Measurements from ENCODE around the gene CHP1. TPM values are rescaled to one million over a fixed set of nuclear protein-coding genes. Genes with fewer than 3 reads are reported as not detected.
"Not testable (repeated sequence)": the region's sequence is repeated elsewhere in the genome, so short reads cannot be mapped to it uniquely, and the experiment has no call there.

Gene CHP1
- total RNA-seq, 1 donor from 2014 or later, result 47.9 TPM

GRCh38 chr15:41279535-41280283 is 48.6 kb downstream of the CHP1 start:
- Mint-ChIP-seq H3K9me3 (no peaks in the 10 kb centered on the region), H3K4me1 (peaks cover 19% of the 10 kb centered on the region), H3K36me3 (ENCODE audit: low read depth) (peaks cover 32% of the 10 kb centered on the region), H3K27ac (peak overlapping the region; percentile 56), H3K4me3 (no peak overlapping the region), H3K27me3 (no peaks in the 10 kb centered on the region)
- ChIA-PET POLR2A (no interaction called here), CTCF (no interaction called here)
- no peak for TF ChIP-seq CTCF (IDR thresholded peaks at IDR 0.05)
- intact Hi-C loops (cut with micrococcal nuclease), result loop anchor here (5.0 kb wide), 2 partner anchors 138 to 1828 kb away; partner anchors contain the start of genes RTF1 and UBR1
- no peak for ATAC-seq (ENCODE audit: low read depth)
- no peak for DNase-seq

GRCh38 chr15:41281236-41281635 is 50.2 kb downstream of the CHP1 start:
- Mint-ChIP-seq H3K4me1 (peaks cover 32% of the 10 kb centered on the region), H3K27me3 (no peaks in the 10 kb centered on the region), H3K27ac (peak overlapping the region; percentile 54), H3K9me3 (no peaks in the 10 kb centered on the region), H3K36me3 (ENCODE audit: low read depth) (peaks cover 45% of the 10 kb centered on the region), H3K4me3 (no peak overlapping the region)
- DNase-seq (no peak), ATAC-seq (ENCODE audit: low read depth) (no peak)
- intact Hi-C loops (cut with micrococcal nuclease), result loop anchor here (5.0 kb wide), 2 partner anchors 136 to 1826 kb away; partner anchors contain the start of genes RTF1 and UBR1
- CTCF ChIA-PET, result no interaction called here
- POLR2A ChIA-PET, result interaction anchor here (0.6 kb wide), 1 partner anchor 21 kb away, joined by 6 read pairs; no protein-coding TSS in a partner anchor
- TF ChIP-seq CTCF (IDR thresholded peaks at IDR 0.05), result no peak

GRCh38 chr15:41282436-41282835 is 51.4 kb downstream of the CHP1 start:
- H3K27ac Mint-ChIP-seq, result peak overlapping the region; percentile 94
- ATAC-seq (ENCODE audit: low read depth); CTCF ChIA-PET; H3K27me3 Mint-ChIP-seq; H3K9me3 Mint-ChIP-seq; DNase-seq: not testable (repeated sequence)
- peak overlapping the region; percentile 93 for H3K4me3 Mint-ChIP-seq
- intact Hi-C loops (cut with micrococcal nuclease), result loop anchor here (2.0 to 5.0 kb wide), 3 partner anchors 120 to 1825 kb away; partner anchors contain the start of genes NDUFAF1, RTF1 and UBR1
- POLR2A ChIA-PET, result interaction anchor here (0.6 to 2.6 kb wide), 4 partner anchors 9 to 376 kb away, joined by 3 to 30 read pairs (median 8); partner anchors contain the start of genes CHP1, EXD1, NUSAP1 and OIP5
- H3K4me1 Mint-ChIP-seq, result peaks cover 38% of the 10 kb centered on the region
- H3K36me3 Mint-ChIP-seq (ENCODE audit: low read depth), result peaks cover 50% of the 10 kb centered on the region

- peak; percentile 38 for DNase-seq
- not testable (repeated sequence) for ATAC-seq (ENCODE audit: low read depth)
Observed at GRCh38 chr15:41282980-41283652, 52.0 kb downstream of the CHP1 start.

GRCh38 chr15:41283653-41284426 is 52.8 kb downstream of the CHP1 start:
- POLR2A ChIA-PET, result interaction anchor here (0.6 to 2.6 kb wide), 11 partner anchors 8 to 378 kb away, joined by 3 to 30 read pairs (median 4); partner anchors contain the start of genes CHP1, EXD1, INO80 and NUSAP1
- ATAC-seq (ENCODE audit: low read depth) (peak; percentile 98), DNase-seq (peak; percentile 94)
- CTCF ChIA-PET, result interaction anchor here (0.9 kb wide), 1 partner anchor 53 kb away, joined by 3 read pairs; the partner anchor contains the start of gene CHP1
- Mint-ChIP-seq H3K27ac (peak overlapping the region; percentile 94), H3K27me3 (no peaks in the 10 kb centered on the region), H3K4me1 (peaks cover 42% of the 10 kb centered on the region), H3K9me3 (no peaks in the 10 kb centered on the region), H3K4me3 (peak overlapping the region; percentile 93), H3K36me3 (ENCODE audit: low read depth) (peaks cover 56% of the 10 kb centered on the region)
- TF ChIP-seq CTCF (IDR thresholded peaks at IDR 0.05), result no peak
- intact Hi-C loops (cut with micrococcal nuclease), result loop anchor here (1.0 to 5.0 kb wide), 8 partner anchors 7 to 1823 kb away; partner anchors contain the start of genes CHP1, INO80, NDUFAF1 and NUSAP1

More at GRCh38 chr15:41282980-41283652, 52.0 kb downstream of the CHP1 start:
- peaks cover 39% of the 10 kb centered on the region for H3K4me1 Mint-ChIP-seq
- H3K9me3 Mint-ChIP-seq, H3K27me3 Mint-ChIP-seq: not testable (repeated sequence)
- H3K27ac Mint-ChIP-seq, result peak overlapping the region; percentile 94
- POLR2A ChIA-PET, result interaction anchor here (0.6 to 2.6 kb wide), 12 partner anchors 8 to 377 kb away, joined by 3 to 30 read pairs (median 4); partner anchors contain the start of genes CHP1, EXD1, INO80 and NUSAP1
- H3K36me3 Mint-ChIP-seq (ENCODE audit: low read depth), result peaks cover 54% of the 10 kb centered on the region
- intact Hi-C loops (cut with micrococcal nuclease), result loop anchor here (1.0 to 5.0 kb wide), 7 partner anchors 8 to 1824 kb away; partner anchors contain the start of genes CHP1, INO80, NDUFAF1 and NUSAP1
- H3K4me3 Mint-ChIP-seq, result peak overlapping the region; percentile 93
- CTCF ChIA-PET, result interaction anchor here (0.9 kb wide), 1 partner anchor 52 kb away, joined by 3 read pairs; the partner anchor contains the start of gene CHP1
